NCI-H2081 (cell line): Measurements from ENCODE around the gene CYP26B1.

Source experiments
- DNase-seq, 2 experiments: peaks; one replicate each; lab custom pipeline; 2025; lab: John Stamatoyannopoulos, UW

The CYP26B1 gene

GRCh38 chr2:72129681-72130340, 17.9 kb downstream of the CYP26B1 start:
- no peak for DNase-seq

GRCh38 chr2:72128843-72129227, 18.8 kb downstream of the CYP26B1 start:
- no peak for DNase-seq

- DNase-seq = no peak
These were observed 19.4 kb downstream of the CYP26B1 start for GRCh38 chr2:72128059-72128842.

GRCh38 chr2:72127401-72128058, 20.1 kb downstream of the CYP26B1 start:
- no peak for DNase-seq

- no peak for DNase-seq
These were observed 21.2 kb downstream of the CYP26B1 start for GRCh38 chr2:72126186-72127100.

GRCh38 chr2:72124376-72124775, 23.3 kb downstream of the CYP26B1 start:
- no peak for DNase-seq

- DNase-seq = no peak
These were observed 26.5 kb downstream of the CYP26B1 start for GRCh38 chr2:72121153-72121552.

- DNase-seq = no peak
These were observed 28.7 kb downstream of the CYP26B1 start for GRCh38 chr2:72118951-72119350.

- DNase-seq = no peak
These were observed 29.3 kb downstream of the CYP26B1 start for GRCh38 chr2:72118386-72118785.

GRCh38 chr2:72117718-72118117, 29.9 kb downstream of the CYP26B1 start:
- no peak for DNase-seq

GRCh38 chr2:72117029-72117428, 30.6 kb downstream of the CYP26B1 start:
- DNase-seq = no peak

GRCh38 chr2:72116081-72116533, 31.6 kb downstream of the CYP26B1 start:
- DNase-seq = no peak

- no peak for DNase-seq
These were observed 32.3 kb downstream of the CYP26B1 start for GRCh38 chr2:72115110-72116080.

- DNase-seq = no peak
These were observed 33.0 kb downstream of the CYP26B1 start for GRCh38 chr2:72114693-72115051.

GRCh38 chr2:72113847-72114692, 33.6 kb downstream of the CYP26B1 start:
- no peak for DNase-seq

- DNase-seq = no peak
These were observed 34.4 kb downstream of the CYP26B1 start for GRCh38 chr2:72112981-72113846.

GRCh38 chr2:72112401-72112800, 35.3 kb downstream of the CYP26B1 start:
- no peak for DNase-seq

GRCh38 chr2:72111061-72111460, 36.6 kb downstream of the CYP26B1 start:
- DNase-seq = no peak

- DNase-seq = no peak
These were observed 37.8 kb downstream of the CYP26B1 start for GRCh38 chr2:72109904-72110303.
